ENCODE results near the gene HPN.

HPN gene

DNA sequence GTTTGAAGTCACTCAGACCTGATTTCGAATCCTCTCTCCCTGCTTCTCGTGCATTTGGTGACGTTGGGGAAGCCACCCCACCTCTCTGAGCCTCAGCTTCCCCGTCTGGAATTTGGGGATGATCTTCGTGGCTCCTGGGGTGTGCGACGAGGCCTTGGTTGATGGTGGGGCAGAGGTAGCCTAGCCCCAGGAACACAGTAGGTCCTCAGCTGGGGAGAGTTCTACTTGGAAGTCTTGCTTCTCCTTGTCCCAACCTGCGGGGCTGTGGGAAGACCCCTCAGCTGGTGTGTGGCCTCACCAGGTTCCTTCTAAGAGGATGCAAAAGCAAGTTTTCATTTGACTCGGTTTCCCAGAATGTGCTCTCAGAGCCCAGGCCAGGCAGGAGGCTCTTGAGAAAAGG lies 13.1 kb downstream of the HPN start:
- no peak overlapping the region for H3K27ac ChIP-seq
- TF ChIP-seq, protein P1, sequence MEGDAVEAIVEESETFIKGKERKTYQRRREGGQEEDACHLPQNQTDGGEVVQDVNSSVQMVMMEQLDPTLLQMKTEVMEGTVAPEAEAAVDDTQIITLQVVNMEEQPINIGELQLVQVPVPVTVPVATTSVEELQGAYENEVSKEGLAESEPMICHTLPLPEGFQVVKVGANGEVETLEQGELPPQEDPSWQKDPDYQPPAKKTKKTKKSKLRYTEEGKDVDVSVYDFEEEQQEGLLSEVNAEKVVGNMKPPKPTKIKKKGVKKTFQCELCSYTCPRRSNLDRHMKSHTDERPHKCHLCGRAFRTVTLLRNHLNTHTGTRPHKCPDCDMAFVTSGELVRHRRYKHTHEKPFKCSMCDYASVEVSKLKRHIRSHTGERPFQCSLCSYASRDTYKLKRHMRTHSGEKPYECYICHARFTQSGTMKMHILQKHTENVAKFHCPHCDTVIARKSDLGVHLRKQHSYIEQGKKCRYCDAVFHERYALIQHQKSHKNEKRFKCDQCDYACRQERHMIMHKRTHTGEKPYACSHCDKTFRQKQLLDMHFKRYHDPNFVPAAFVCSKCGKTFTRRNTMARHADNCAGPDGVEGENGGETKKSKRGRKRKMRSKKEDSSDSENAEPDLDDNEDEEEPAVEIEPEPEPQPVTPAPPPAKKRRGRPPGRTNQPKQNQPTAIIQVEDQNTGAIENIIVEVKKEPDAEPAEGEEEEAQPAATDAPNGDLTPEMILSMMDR (conservative IDR thresholded peaks at IDR 0.05; ENCODE audit: low read depth), result no peak
- CTCF ChIA-PET, result interaction anchor here (0.6 to 1.7 kb wide), 5 partner anchors 8 to 88 kb away, joined by 3 to 12 read pairs (median 4); no protein-coding TSS in a partner anchor
- POLR2A ChIA-PET (ENCODE audit: low non-redundant PET), result no interaction called here
- no peak for DNase-seq (ENCODE audit: low spot score)

DNA sequence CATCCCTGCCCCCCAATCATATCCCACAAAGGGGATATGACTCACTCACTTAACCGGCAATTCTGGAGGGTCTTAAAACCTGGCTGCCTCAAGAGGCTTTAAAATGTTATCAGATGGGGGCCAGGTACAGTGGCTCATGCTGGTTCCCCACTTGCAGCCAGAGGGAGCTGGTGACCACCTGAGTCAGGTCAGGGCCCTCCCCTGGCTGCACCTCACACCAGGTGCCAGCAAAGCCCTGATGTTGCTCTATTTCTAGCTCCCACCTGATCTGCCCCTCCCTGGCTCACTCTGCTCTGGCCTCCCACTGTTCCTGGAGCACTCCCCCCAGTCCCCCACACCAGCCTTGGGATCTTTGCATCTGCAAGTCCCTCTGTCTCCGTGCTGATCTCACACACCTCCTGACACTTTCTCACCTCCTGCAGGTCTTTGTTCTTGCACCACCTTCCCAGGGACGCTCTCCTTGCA lies 14.2 kb downstream of the HPN start:
- ChIA-PET CTCF (interaction anchor here (0.5 to 1.7 kb wide), 8 partner anchors 8 to 85 kb away, joined by 3 to 12 read pairs (median 4); no protein-coding TSS in a partner anchor), POLR2A (ENCODE audit: low non-redundant PET) (no interaction called here)
- peak; percentile 24 for DNase-seq (ENCODE audit: low spot score)
- H3K27ac ChIP-seq, result no peak overlapping the region
- TF ChIP-seq, protein P1 (conservative IDR thresholded peaks at IDR 0.05; ENCODE audit: low read depth), result peak; percentile 42

DNA sequence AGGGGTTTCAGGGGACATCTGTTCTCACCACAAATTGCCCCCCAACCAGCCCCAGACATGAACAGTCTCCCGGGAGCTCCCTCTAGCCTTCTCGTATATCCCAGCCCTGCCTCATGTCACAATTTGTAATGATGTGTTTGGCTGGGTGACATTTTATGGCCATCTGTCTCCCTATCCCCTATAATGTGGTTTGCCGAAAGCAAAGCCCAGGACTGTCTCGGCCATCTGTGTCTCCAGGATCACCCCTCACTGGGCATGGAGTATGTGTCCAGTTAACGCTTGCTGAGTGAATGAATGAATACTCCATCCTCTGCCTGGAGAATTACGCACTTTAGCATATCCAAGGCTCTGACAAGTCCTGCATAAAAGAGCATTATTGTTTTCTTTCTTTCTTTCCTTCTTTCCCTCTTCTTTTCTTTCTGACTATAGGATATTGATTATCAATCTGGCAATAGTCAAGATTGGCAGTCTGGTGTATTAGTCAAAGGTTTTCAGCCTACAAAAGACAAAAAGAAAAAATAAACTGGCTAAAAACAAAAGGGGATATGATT lies 15.1 kb downstream of the HPN start:
- no peak overlapping the region for H3K27ac ChIP-seq
- DNase-seq (ENCODE audit: low spot score), result no peak
- ChIA-PET CTCF (interaction anchor here (0.6 to 0.8 kb wide), 2 partner anchors 11 to 1841 kb away, joined by 3 to 7 read pairs; no protein-coding TSS in a partner anchor), POLR2A (ENCODE audit: low non-redundant PET) (no interaction called here)
- TF ChIP-seq, protein P1 (conservative IDR thresholded peaks at IDR 0.05; ENCODE audit: low read depth), result no peak

DNA sequence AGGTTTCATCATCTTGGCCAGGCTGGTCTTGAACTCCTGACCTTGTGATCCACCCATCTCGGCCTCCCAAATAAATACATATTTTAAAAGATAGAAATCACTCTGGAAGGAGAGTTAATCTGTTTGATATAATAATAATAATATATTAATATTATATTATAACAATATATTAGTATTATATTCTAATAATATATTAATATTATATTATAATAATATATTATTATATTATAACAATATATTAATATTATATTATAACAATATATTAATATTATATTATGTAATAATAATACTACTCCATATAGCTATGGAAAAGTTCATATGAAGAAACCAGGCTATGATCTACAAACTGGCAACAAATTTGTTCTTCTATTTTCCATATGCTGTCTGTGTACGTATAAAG lies 16.8 kb downstream of the HPN start:
- ChIA-PET CTCF (interaction anchor here (0.7 to 1.2 kb wide), 3 partner anchors 8 to 77 kb away, joined by 3 to 5 read pairs (median 4); no protein-coding TSS in a partner anchor), POLR2A (ENCODE audit: low non-redundant PET) (no interaction called here)
- no peak overlapping the region for H3K27ac ChIP-seq
- DNase-seq (ENCODE audit: low spot score), result no peak
- TF ChIP-seq, protein P1 (conservative IDR thresholded peaks at IDR 0.05; ENCODE audit: low read depth), result no peak

DNA sequence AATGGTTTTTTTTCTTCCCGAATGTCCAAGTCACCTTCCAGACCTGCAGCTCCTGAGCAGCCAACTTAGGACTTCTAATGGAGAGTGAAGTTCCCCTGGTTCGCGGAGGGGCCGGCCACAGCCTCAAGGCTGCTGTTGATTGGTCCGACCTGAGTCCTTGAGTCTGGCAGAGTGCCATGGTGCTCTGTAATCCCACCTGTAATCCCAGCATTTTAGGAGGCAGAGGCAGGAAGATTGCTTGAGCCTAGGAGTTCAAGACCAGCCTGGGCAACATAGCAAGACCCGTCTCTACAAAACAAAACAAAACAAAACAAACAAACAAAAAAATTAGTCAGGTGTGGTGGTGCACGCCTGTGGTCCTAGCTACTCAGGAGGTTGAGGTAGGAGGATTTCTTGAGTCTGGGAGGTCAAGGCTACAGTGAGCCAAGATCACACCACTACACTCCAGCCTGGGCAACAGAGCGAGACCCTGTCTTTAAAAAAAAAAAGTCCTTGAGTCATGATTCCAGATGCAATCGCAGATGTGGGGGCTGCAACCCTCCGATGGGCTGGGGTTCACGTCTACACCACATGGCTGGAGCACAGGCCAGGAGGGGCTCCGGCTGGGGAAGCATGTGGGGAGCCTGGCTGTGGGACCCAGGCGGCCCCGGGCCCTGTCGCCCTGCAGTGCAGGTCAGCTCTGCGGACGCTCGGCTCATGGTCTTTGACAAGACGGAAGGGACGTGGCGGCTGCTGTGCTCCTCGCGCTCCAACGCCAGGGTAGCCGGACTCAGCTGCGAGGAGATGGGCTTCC lies 17.7 kb downstream of the HPN start:
- no peak overlapping the region for H3K27ac ChIP-seq
- TF ChIP-seq, protein P1 (conservative IDR thresholded peaks at IDR 0.05; ENCODE audit: low read depth), result no peak
- ChIA-PET CTCF (interaction anchor here (0.5 to 1.2 kb wide), 3 partner anchors 8 to 76 kb away, joined by 3 to 5 read pairs (median 4); no protein-coding TSS in a partner anchor), POLR2A (ENCODE audit: low non-redundant PET) (no interaction called here)
- no peak for DNase-seq (ENCODE audit: low spot score)

DNA sequence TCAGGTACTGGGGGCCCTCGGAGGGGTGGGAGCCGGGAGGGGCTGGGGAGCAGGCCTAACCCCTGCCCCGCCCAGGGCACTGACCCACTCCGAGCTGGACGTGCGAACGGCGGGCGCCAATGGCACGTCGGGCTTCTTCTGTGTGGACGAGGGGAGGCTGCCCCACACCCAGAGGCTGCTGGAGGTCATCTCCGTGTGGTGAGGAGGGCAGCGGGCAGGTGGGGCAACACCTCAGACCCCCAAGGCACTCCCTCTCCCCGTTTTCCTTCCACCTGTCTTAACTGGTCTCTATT lies 18.2 kb downstream of the HPN start:
- H3K27ac ChIP-seq, result no peak overlapping the region
- ChIA-PET POLR2A (ENCODE audit: low non-redundant PET) (no interaction called here), CTCF (interaction anchor here (0.5 to 0.8 kb wide), 3 partner anchors 32 to 273 kb away, joined by 3 read pairs; no protein-coding TSS in a partner anchor)
- DNase-seq (ENCODE audit: low spot score), result no peak
- TF ChIP-seq, protein P1 (conservative IDR thresholded peaks at IDR 0.05; ENCODE audit: low read depth), result no peak
